A549 (cell line): ENCODE measurements around the gene NCAPD3. TPM values are rescaled to one million over a fixed set of nuclear protein-coding genes. Genes with fewer than 3 reads are reported as not detected.

Source experiments
- ATAC-seq, 2 experiments: fragments of 200-7000 bp in 1 of 2; fragments of >200 bp in 1 of 2; cut with Nextera tagmentation in 1 of 2; cut with Tn5 transposase in 1 of 2; 3 replicates each; pipeline versions ENCODE4 v1.8.0 to v1.9.1; 2018 to 2020; ENCODE audit warnings: mild to moderate bottlenecking in 1 of 2, moderate library complexity in 1 of 2
- CTCF ChIA-PET: fragments of 300-600 bp; sonication (Branson Sonifier 250); formaldehyde crosslinking; extraction: SDS; loops from one replicate; lab custom pipeline; 2021; ENCODE audit warnings: antibody characterized with exemption, inconsistent platforms; lab: Yijun Ruan, JAX
- POLR2A ChIA-PET: fragments of 350-600 bp; formaldehyde crosslinking; extraction: SDS; loops from one replicate; lab custom pipeline; 2021; ENCODE audit warnings: antibody characterized with exemption, inconsistent platforms; lab: Yijun Ruan, JAX
- DNase-seq, 2 experiments: peaks; one replicate each; pipeline versions ENCODE4 v3.0.0 to v3.0.0-alpha.2; 2011 to 2016; ENCODE audit warnings: low read depth in 1 of 2, low spot score in 1 of 2
- FAIRE-seq: peaks from 2 replicates; lab custom pipeline; 2011; peaks lifted over from hg19 to GRCh38; lab: Jason Lieb, UNC
- H3K27ac ChIP-seq, 2 experiments: fragments of >200 bp; sonication (Bioruptor Twin); formaldehyde crosslinking; 3 replicates each; pipeline ENCODE4 v1.5.1; 2016 to 2017
- H3K4me1 ChIP-seq: fragments of >200 bp; sonication (Bioruptor Twin); formaldehyde crosslinking; 3 replicates; pipeline ENCODE4 v1.6.1; 2016
- H3K4me2 ChIP-seq: fragments of >200 bp; sonication (Bioruptor Twin); formaldehyde crosslinking; 3 replicates; pipeline ENCODE4 v1.6.1; 2016
- H3K4me3 ChIP-seq: fragments of >200 bp; sonication (Bioruptor Twin); formaldehyde crosslinking; 3 replicates; pipeline ENCODE4 v1.5.1; 2016
- H3K9me3 ChIP-seq: fragments of >200 bp; sonication (Bioruptor Twin); formaldehyde crosslinking; 3 replicates; pipeline ENCODE4 v1.6.1; 2016
- ATOH8 ChIP-seq: fragments of 250-450 bp; sonication (Bioruptor Pico); IDR thresholded peaks from 2 replicates; pipeline ENCODE4 v1.5.0; 2020; ENCODE audit warnings: low read depth, mild to moderate bottlenecking, moderate library complexity
- CBX2 ChIP-seq: fragments of 200-600 bp; sonication (generic); IDR thresholded peaks from 2 replicates; pipeline ENCODE4 v1.6.1; 2016; ENCODE audit warnings: low read depth, mild to moderate bottlenecking, borderline replicate concordance
- CBX8 ChIP-seq: fragments of 200-600 bp; sonication (generic); IDR thresholded peaks from 2 replicates; pipeline ENCODE4 v1.6.1; 2016
- CHD2 ChIP-seq: fragments of 150-350 bp; IDR thresholded peaks from 2 replicates; pipeline ENCODE4 v1.6.1; 2014; ENCODE audit warnings: low read length; ENCODE audit not compliant: partially characterized antibody
- CTCF ChIP-seq: fragments of >200 bp; sonication (Bioruptor Twin); formaldehyde crosslinking; IDR thresholded peaks from 3 replicates; pipeline ENCODE4 v1.5.1; 2016
- E2F6 ChIP-seq: IDR thresholded peaks from 2 replicates; pipeline ENCODE4 v1.6.1; 2012; ENCODE audit warnings: low read depth, borderline replicate concordance
- EHMT2 ChIP-seq: fragments of 200-600 bp; sonication (generic); IDR thresholded peaks from 2 replicates; pipeline ENCODE4 v1.6.1; 2016; ENCODE audit warnings: antibody characterized with exemption, low read depth, mild to moderate bottlenecking, moderate library complexity
- HDAC2 ChIP-seq: fragments of 200-600 bp; sonication (generic); IDR thresholded peaks from 2 replicates; pipeline ENCODE4 v1.6.1; 2016
- HES2 ChIP-seq: fragments of >200 bp; sonication (Bioruptor Twin); formaldehyde crosslinking; IDR thresholded peaks from 2 replicates; pipeline ENCODE4 v1.6.1; 2016
- HOXA7 ChIP-seq: fragments of 250-450 bp; sonication (Bioruptor Pico); IDR thresholded peaks from 2 replicates; pipeline ENCODE4 v1.5.0; 2020; ENCODE audit warnings: mild to moderate bottlenecking, moderate library complexity
- HOXB13 ChIP-seq: fragments of 250-450 bp; sonication (Bioruptor Pico); IDR thresholded peaks from 2 replicates; pipeline ENCODE4 v1.5.0; 2020; ENCODE audit warnings: low read depth, mild to moderate bottlenecking, moderate library complexity
- JUN ChIP-seq, 2 experiments: fragments of >200 bp; sonication (Bioruptor Twin); formaldehyde crosslinking; IDR thresholded peaks; 2 replicates in 1 of 2; 3 replicates in 1 of 2; pipeline ENCODE4 v1.6.1; 2016 to 2017
- JUNB ChIP-seq: fragments of >200 bp; sonication (Bioruptor Twin); formaldehyde crosslinking; IDR thresholded peaks from 2 replicates; pipeline ENCODE4 v1.6.1; 2016
- KDM1A ChIP-seq: fragments of 200-600 bp; sonication (generic); IDR thresholded peaks from 2 replicates; pipeline ENCODE4 v1.6.1; 2016; ENCODE audit warnings: low read depth, mild to moderate bottlenecking
- MYC ChIP-seq: IDR thresholded peaks from 2 replicates; pipeline ENCODE4 v1.6.1; 2012; ENCODE audit warnings: mild to moderate bottlenecking, inconsistent platforms, low read length, improper control_type of control experiment, borderline replicate concordance
- NR3C1 ChIP-seq: fragments of >200 bp; sonication (Bioruptor Twin); formaldehyde crosslinking; IDR thresholded peaks from 3 replicates; pipeline ENCODE4 v1.6.1; 2017
- PHF8 ChIP-seq: fragments of 200-600 bp; sonication (generic); IDR thresholded peaks from 2 replicates; pipeline ENCODE4 v1.6.1; 2016; ENCODE audit warnings: low read depth, mild to moderate bottlenecking, antibody characterized with exemption, moderate library complexity, borderline replicate concordance
- POLR2A ChIP-seq: IDR thresholded peaks from 2 replicates; pipeline ENCODE4 v1.6.1; 2012; ENCODE audit warnings: mild to moderate bottlenecking, low read length
- POLR2AphosphoS2 ChIP-seq: conservative IDR thresholded peaks from 2 replicates; pipeline ENCODE4 v1.6.1; 2012; ENCODE audit warnings: low read length, improper control_type of control experiment, inconsistent platforms
- RAD21 ChIP-seq, 2 experiments: fragments of >200 bp in 1 of 2; sonication (Bioruptor Twin) in 1 of 2; formaldehyde crosslinking in 1 of 2; IDR thresholded peaks in 1 of 2; conservative IDR thresholded peaks in 1 of 2; 2 replicates in 1 of 2; 3 replicates in 1 of 2; pipeline ENCODE4 v1.6.1; 2012 to 2018; ENCODE audit warnings: inconsistent platforms in 1 of 2
- RARB ChIP-seq: fragments of 250-450 bp; sonication (Bioruptor Pico); IDR thresholded peaks from 2 replicates; pipeline ENCODE4 v1.8.0; 2021; ENCODE audit warnings: mild to moderate bottlenecking, moderate library complexity
- REST ChIP-seq: fragments of 200-600 bp; sonication (generic); IDR thresholded peaks from 2 replicates; pipeline ENCODE4 v1.6.1; 2016; ENCODE audit warnings: antibody characterized with exemption, mild to moderate bottlenecking, moderate library complexity
- SMC3 ChIP-seq: fragments of >200 bp; sonication (Bioruptor Twin); formaldehyde crosslinking; IDR thresholded peaks from 3 replicates; pipeline ENCODE4 v1.6.1; 2018; ENCODE audit warnings: inconsistent platforms
- TFCP2L1 ChIP-seq: fragments of 250-450 bp; sonication (Bioruptor Pico); IDR thresholded peaks from 2 replicates; pipeline ENCODE4 v1.5.0; 2021; ENCODE audit warnings: mild to moderate bottlenecking
- ZFP36 ChIP-seq: fragments of 450-650 bp; IDR thresholded peaks from 2 replicates; pipeline ENCODE4 v1.6.1; 2014; ENCODE audit warnings: borderline replicate concordance; ENCODE audit not compliant: partially characterized antibody
- ZSCAN20 ChIP-seq: fragments of 250-450 bp; sonication (Bioruptor Pico); IDR thresholded peaks from 2 replicates; pipeline ENCODE4 v1.8.0; 2022; ENCODE audit warnings: mild to moderate bottlenecking, moderate library complexity
- WGBS: methylation state at CpG from one replicate; pipeline ENCODE4 v1.1.6; 2017; ENCODE audit errors: missing lambda C conversion rate; 5-methylcytosine and 5-hydroxymethylcytosine counted together
- polyA plus RNA-seq, 4 experiments: library from polyadenylated mRNA; depleted of rRNA in 3 of 4; stranded (reverse); fragments of >200 nt; fragmentation: RNase III in 1 of 4; extraction: RNeasy Plus Mini Kit Qiagen cat#74134 plus additional on column Dnase treatment in 1 of 4; gene quantifications; 2 replicates in 3 of 4; 3 replicates in 1 of 4; pipeline ENCODE4 v1.2.3, GENCODE V29; 2011 to 2017

Gene NCAPD3
- polyA plus RNA-seq, 2 of the 4 experiments (the other 2 are of a cell fraction): 26.6 to 36.0 TPM

DNA sequence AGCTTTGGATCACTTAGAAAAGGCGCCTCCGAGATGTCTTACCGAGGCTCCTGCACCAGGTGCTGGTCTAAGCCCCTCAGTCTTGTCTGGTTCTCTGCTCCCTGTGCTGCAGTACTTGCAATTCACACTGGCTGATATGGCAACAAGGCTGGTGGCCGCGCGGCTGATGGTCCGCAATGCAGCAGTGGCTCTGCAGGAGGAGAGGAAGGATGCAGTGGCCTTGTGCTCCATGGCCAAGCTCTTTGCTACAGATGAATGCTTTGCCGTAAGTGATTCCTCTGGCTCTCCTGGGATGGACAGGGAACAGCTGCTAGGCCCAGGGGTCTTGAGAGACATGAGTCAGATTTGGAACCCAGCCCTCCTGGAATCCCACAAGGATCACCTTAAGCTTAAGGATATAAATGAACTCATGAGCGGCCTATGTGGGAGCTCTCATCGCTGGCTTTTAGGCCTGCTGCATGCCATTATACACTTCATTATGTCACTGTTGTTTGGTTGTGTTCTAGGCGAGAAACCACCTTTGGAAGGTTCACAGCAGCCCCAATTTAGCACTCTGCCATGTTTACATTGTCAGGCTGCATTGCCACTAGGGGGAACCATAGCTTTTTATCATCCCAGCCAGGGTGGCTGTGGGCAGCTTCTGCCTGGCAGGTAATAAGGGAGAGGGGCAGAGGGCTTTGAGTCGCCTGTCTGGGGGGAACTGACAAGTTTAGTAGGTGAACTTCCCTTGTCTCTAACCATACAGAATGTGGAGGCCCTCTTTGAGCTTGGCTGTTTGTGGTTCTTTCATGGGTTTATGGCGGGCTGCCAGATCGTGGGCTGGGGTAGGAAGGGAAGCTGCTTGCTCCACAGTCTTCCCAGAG lies 38.1 kb upstream of the NCAPD3 start:
- POLR2A ChIA-PET: interaction anchor here (0.6 kb wide), 1 partner anchor 1912 kb away, joined by 3 read pairs; no protein-coding TSS in a partner anchor
- FAIRE-seq (no peak), DNase-seq (peak; percentile 14 to 51), ATAC-seq (peak; percentile 70 to 89; a peak in 4 of 6 replicates)
- H3K4me1 ChIP-seq: no peaks in the 10 kb centered on the region
- 70% methylated on average over 10 of the region's 14 CpGs for WGBS
- CTCF ChIA-PET: interaction anchor here (0.8 to 1.7 kb wide), 12 partner anchors 8 to 55 kb away, joined by 3 to 7 read pairs (median 4); partner anchors contain the start of gene GLB1L3
- H3K4me3 ChIP-seq: no peak overlapping the region
- H3K4me2 ChIP-seq: no peak overlapping the region
- no peaks in the 10 kb centered on the region for H3K9me3 ChIP-seq
- H3K27ac ChIP-seq: no peak overlapping the region
- TF ChIP-seq HOXB13 (CRISPR knock-in tag): no peak
- TF ChIP-seq RAD21 (conservative IDR thresholded peaks at IDR 0.05 in 1 of 2, IDR thresholded peaks at IDR 0.05 in 1 of 2): peak; percentile 23 to 32; a peak in 3 of 5 replicates
- peak; percentile 42 for TF ChIP-seq CTCF
- TF ChIP-seq TFCP2L1 (CRISPR knock-in tag): no peak
- no peak for TF ChIP-seq ZSCAN20 (CRISPR knock-in tag)
- TF ChIP-seq EHMT2: no peak
- TF ChIP-seq HDAC2: no peak
- TF ChIP-seq HES2: no peak

DNA sequence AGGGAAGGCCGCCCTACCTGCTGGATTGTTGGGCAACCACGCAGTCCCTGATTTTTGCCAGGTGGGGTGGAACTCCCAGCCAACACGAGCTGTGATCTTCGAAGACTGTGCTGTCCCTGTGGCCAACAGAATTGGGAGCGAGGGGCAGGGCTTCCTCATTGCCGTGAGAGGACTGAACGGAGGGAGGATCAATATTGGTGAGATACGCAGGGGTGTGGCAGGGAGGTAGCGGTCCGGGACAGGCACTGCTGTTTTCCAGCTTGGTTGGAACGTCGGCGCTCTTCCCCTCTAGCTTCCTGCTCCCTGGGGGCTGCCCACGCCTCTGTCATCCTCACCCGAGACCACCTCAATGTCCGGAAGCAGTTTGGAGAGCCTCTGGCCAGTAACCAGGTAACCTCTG lies 37.2 kb upstream of the NCAPD3 start:
- no peak overlapping the region for H3K4me2 ChIP-seq
- CTCF ChIA-PET: interaction anchor here (0.9 to 1.6 kb wide), 5 partner anchors 9 to 54 kb away, joined by 3 to 7 read pairs (median 4); partner anchors contain the start of gene GLB1L3
- FAIRE-seq (no peak), DNase-seq (no peak), ATAC-seq (no peak)
- no peak overlapping the region for H3K27ac ChIP-seq
- H3K9me3 ChIP-seq: no peaks in the 10 kb centered on the region
- POLR2A ChIA-PET: no interaction called here
- no peak for TF ChIP-seq MYC
- TF ChIP-seq ZSCAN20 (CRISPR knock-in tag): no peak
- no peak for TF ChIP-seq JUNB
- no peak for TF ChIP-seq ZFP36
- no peak for TF ChIP-seq CHD2
- no peak for TF ChIP-seq KDM1A
- no peaks in the 10 kb centered on the region for H3K4me1 ChIP-seq
- 93% methylated on average over 16 of the region's 16 CpGs for WGBS
- H3K4me3 ChIP-seq: no peak overlapping the region

- ATAC-seq (no peak), DNase-seq (no peak), FAIRE-seq (no peak)
- Histone ChIP-seq H3K27ac (no peak overlapping the region), H3K4me3 (no peak overlapping the region), H3K9me3 (no peaks in the 10 kb centered on the region), H3K4me2 (no peak overlapping the region), H3K4me1 (no peaks in the 10 kb centered on the region)
- ChIA-PET POLR2A (no interaction called here), CTCF (interaction anchor here (1.4 to 1.5 kb wide), 2 partner anchors 10 to 17 kb away, joined by 3 to 7 read pairs; no protein-coding TSS in a partner anchor)
- TF ChIP-seq JUN (IDR thresholded peaks at IDR 0.05): no peak
- TF ChIP-seq ATOH8: no peak
- TF ChIP-seq NR3C1: no peak
- TF ChIP-seq JUNB: no peak
- TF ChIP-seq POLR2A: no peak
- no peak for TF ChIP-seq MYC
- TF ChIP-seq CBX2: no peak
- TF ChIP-seq REST: no peak
- TF ChIP-seq CBX8: no peak
- no peak for TF ChIP-seq HOXA7
- TF ChIP-seq RARB (CRISPR knock-in tag): no peak
- no peak for TF ChIP-seq PHF8
- TF ChIP-seq SMC3: no peak
- no peak for TF ChIP-seq POLR2AphosphoS2
- no peak for TF ChIP-seq E2F6
Measured at GRCh38 chr11:134260503-134260902, 36.7 kb upstream of the NCAPD3 start.
